Endothelial cell of umbilical vein (primary cell): Measurements from ENCODE around the gene SPAAR. TPM values are rescaled to one million over a fixed set of nuclear protein-coding genes. Genes with fewer than 3 reads are reported as not detected.

Source experiments
- BruUV-seq: library from RNA; stranded (reverse); fragments of 400-500 nt; replicated peaks from 2 replicates; lab custom pipeline; 2021; lab: Mats Ljungman, UMichigan
- CTCF ChIA-PET: fragments of 300-600, 350-600 bp; sonication (Branson Sonifier 250); formaldehyde crosslinking; loops from one replicate; lab custom pipeline; 2021; ENCODE audit warnings: antibody characterized with exemption, inconsistent platforms; lab: Charles Lee
- POLR2A ChIA-PET: fragments of 300-600, 350-600 bp; sonication (Branson Sonifier 250); formaldehyde crosslinking; loops from one replicate; lab custom pipeline; 2021; ENCODE audit warnings: antibody characterized with exemption, inconsistent platforms; lab: Charles Lee
- DNase-seq: peaks from one replicate; pipeline ENCODE4 v3.0.0-alpha.2; 2011; ENCODE audit warnings: low read depth, low spot score
- FAIRE-seq: peaks from 2 replicates; lab custom pipeline; 2011; peaks lifted over from hg19 to GRCh38; lab: Jason Lieb, UNC
- H2AFZ ChIP-seq: 2 replicates; pipeline ENCODE4 v1.6.0; 2012; ENCODE audit warnings: low read depth, low read length, control low read depth, inconsistent platforms
- H3K27ac ChIP-seq: 2 replicates; pipeline ENCODE4 v1.5.1; 2011; ENCODE audit warnings: low read depth, mild to moderate bottlenecking, control low read depth, low read length, moderate library complexity; ENCODE audit not compliant: insufficient read depth
- H3K27me3 ChIP-seq, 2 experiments: 2 replicates each; pipeline versions ENCODE4 v1.6.0 to v1.6.1; 2011; ENCODE audit warnings: low read length in 2 of 2, mixed read lengths in 1 of 2; ENCODE audit not compliant: control insufficient read depth in 2 of 2, insufficient read depth in 2 of 2
- H3K36me3 ChIP-seq, 2 experiments: 2 replicates in 1 of 2; 3 replicates in 1 of 2; pipeline ENCODE4 v1.5.1; 2011; ENCODE audit warnings: low read length in 2 of 2, mild to moderate bottlenecking in 1 of 2, moderate library complexity in 1 of 2; ENCODE audit not compliant: control insufficient read depth in 2 of 2, insufficient read depth in 2 of 2; ENCODE audit errors: extremely low read depth in 1 of 2
- H3K4me1 ChIP-seq: 3 replicates; pipeline ENCODE4 v1.5.1; 2011; ENCODE audit warnings: mild to moderate bottlenecking, low read length; ENCODE audit not compliant: control insufficient read depth, insufficient read depth; ENCODE audit errors: extremely low read depth
- H3K4me2 ChIP-seq: 2 replicates; pipeline ENCODE4 v1.6.1; 2011; ENCODE audit warnings: low read length, control low read depth, mixed read lengths; ENCODE audit not compliant: insufficient read depth
- H3K4me3 ChIP-seq, 3 experiments: fragments of 200-600 bp in 1 of 3; sonication (generic), shearing (Covaris generic) in 1 of 3; replicated peaks in 1 of 3; 2 replicates each; pipeline ENCODE4 v1.5.1; 2011 to 2016; ENCODE audit warnings: control low read depth in 3 of 3, low read length in 3 of 3, mild to moderate bottlenecking in 2 of 3, inconsistent platforms in 1 of 3, low read depth in 1 of 3, moderate library complexity in 1 of 3; ENCODE audit not compliant: insufficient read depth in 1 of 3
- H3K79me2 ChIP-seq: 2 replicates; pipeline ENCODE4 v1.6.0; 2012; ENCODE audit warnings: low read length, inconsistent platforms; ENCODE audit not compliant: control insufficient read depth, insufficient read depth
- H3K9ac ChIP-seq: replicated peaks from 2 replicates; pipeline ENCODE3; 2011; ENCODE audit warnings: low read length, control low read depth; ENCODE audit not compliant: insufficient read depth; ENCODE audit errors: extremely low read depth
- H3K9me1 ChIP-seq: replicated peaks from 3 replicates; pipeline ENCODE4 v1.6.0; 2011; ENCODE audit warnings: mild to moderate bottlenecking, low read length; ENCODE audit not compliant: control insufficient read depth, insufficient read depth; ENCODE audit errors: extremely low read depth
- H3K9me3 ChIP-seq: replicated peaks from 2 replicates; pipeline ENCODE4 v1.5.1; 2012; ENCODE audit warnings: low read length, inconsistent platforms; ENCODE audit not compliant: control insufficient read depth, insufficient read depth
- H4K20me1 ChIP-seq: replicated peaks from 2 replicates; pipeline ENCODE3; 2011; ENCODE audit warnings: mild to moderate bottlenecking, low read length; ENCODE audit not compliant: control insufficient read depth, insufficient read depth; ENCODE audit errors: extremely low read depth
- EZH2 ChIP-seq: IDR thresholded peaks from 2 replicates; pipeline ENCODE4 v1.6.1; 2012; ENCODE audit warnings: borderline replicate concordance, low read depth, mild to moderate bottlenecking, moderate library complexity, low read length, inconsistent platforms; ENCODE audit not compliant: severe bottlenecking
- JUN ChIP-seq: IDR thresholded peaks from 2 replicates; pipeline ENCODE4 v1.6.1; 2011; ENCODE audit warnings: borderline replicate concordance, low read depth; ENCODE audit not compliant: insufficient read length, insufficient read depth
- MYC ChIP-seq: IDR thresholded peaks from one replicate; pipeline ENCODE4 v1.6.1; 2011; ENCODE audit warnings: mild to moderate bottlenecking, low read depth, low read length
- POLR2A ChIP-seq: IDR thresholded peaks from 2 replicates; pipeline ENCODE4 v1.6.1; 2012; ENCODE audit warnings: low read depth, mild to moderate bottlenecking, control low read depth, low read length
- POLR2AphosphoS5 ChIP-seq: IDR thresholded peaks from 2 replicates; pipeline ENCODE4 v1.6.1; 2012; ENCODE audit warnings: low read depth, mild to moderate bottlenecking, control low read depth, low read length, moderate library complexity; ENCODE audit not compliant: insufficient read depth
- dilution Hi-C: fragments of 300-500 bp; cut with MboI; formaldehyde crosslinking; loops from one replicate; pipeline ENCODE4 v1.15.0; 2019; ENCODE audit warnings: low sequenced_read_pairs; ENCODE audit not compliant: extremely low pct_ligation_motif_present
- intact Hi-C: fragments of 100-400 bp; cut with micrococcal nuclease; formaldehyde crosslinking; loops from one replicate; pipeline ENCODE4 v1.10.0; 2022
- polyA plus RNA-seq, 4 experiments: library from polyadenylated mRNA; depleted of rRNA in 3 of 4; stranded (reverse) in 3 of 4; unstranded in 1 of 4; fragments of >200 nt; gene quantifications; 2 replicates each; pipeline versions ENCODE4 v1.2.1 to v1.2.3, GENCODE V29; 2011 to 2012; ENCODE audit warnings: missing spikeins in 1 of 4
- total RNA-seq: library from RNA; stranded (reverse); gene quantifications from 2 replicates; pipeline ENCODE4 v1.2.3, GENCODE V29; 2021

The SPAAR gene
- total and polyA plus RNA-seq, 2 donors (not counting 3 experiments of a cell fraction or from before 2014, with no cell fraction given), result 20.8 to 24.8 TPM

DNA sequence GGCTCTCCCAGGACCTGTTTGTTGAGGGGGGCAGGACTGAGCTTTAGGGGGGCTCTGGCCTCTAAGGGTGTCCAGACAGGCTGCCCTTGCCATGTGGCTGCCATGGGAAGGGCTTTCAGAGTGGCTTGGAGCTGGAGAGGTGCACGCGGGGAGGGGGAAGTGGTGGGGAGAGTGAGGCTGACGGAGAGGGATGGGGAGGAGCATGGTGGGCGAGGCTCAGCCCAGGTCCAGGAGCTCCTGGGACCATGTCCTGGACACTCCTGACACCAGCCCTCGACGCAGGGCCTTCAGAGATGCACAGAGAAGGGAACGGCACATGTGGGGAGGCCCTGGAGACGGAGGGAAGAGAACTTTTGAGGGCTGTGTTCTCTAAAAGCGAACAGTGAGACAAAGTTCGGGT is 2.4 kb downstream of the SPAAR start:
- Histone ChIP-seq H3K4me1 (peaks cover 60% of the 10 kb centered on the region), H3K9ac (peak overlapping the region; percentile 28), H3K27ac (peak overlapping the region; percentile 7), H3K4me3 (peak overlapping the region in 1 of 3 experiments; percentile 28), H3K4me2 (peak overlapping the region; percentile 63), H3K36me3 (no peaks in the 10 kb centered on the region), H3K9me3 (no peaks in the 10 kb centered on the region), H2AFZ (no peak overlapping the region), H3K9me1 (no peaks in the 10 kb centered on the region), H4K20me1 (no peaks in the 10 kb centered on the region), H3K27me3 (no peaks in the 10 kb centered on the region), H3K79me2 (peaks cover 36% of the 10 kb centered on the region)
- FAIRE-seq (no peak), DNase-seq (no peak)
- intact Hi-C loops (no loop called here), dilution Hi-C loops (no loop called here)
- BruUV-seq, result no TSS peak
- TF ChIP-seq JUN (no peak), EZH2 (no peak), MYC (no peak)
- CTCF ChIA-PET, result interaction anchor here (0.8 to 6.4 kb wide), 22 partner anchors 8 to 190 kb away, joined by 3 to 46 read pairs (median 5); partner anchors contain the start of genes FAM221B, HINT2, NPR2 and TMEM8B
- POLR2A ChIA-PET, result no interaction called here

DNA sequence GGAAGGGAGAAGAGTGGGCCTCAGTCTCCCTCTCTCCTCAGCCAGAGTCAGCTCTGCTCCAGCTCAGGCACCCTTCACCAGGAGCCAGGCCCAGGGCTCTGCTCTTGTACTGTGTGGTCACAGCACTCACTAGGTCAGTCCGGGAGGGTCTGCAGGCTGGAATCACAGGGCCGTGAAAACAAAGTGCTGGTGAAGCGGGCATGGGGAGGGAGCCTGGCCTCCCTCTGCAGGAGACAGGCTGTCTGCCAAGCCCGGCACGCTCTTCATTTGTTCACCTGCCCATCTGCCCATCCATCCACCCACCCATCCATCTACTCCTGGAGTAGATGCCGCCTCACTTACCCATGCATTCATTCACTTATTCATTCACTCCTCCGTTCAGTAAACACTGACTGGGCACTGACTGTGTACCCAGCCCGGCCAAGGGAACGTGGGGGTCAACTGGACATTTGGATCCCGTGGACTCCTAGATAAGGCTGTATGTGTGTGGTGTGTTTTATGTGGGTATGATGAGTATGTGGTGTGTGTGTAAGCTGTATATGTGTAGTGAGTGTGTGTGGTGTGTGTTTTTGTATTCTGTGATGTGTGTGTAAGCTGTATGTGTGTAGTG is 3.6 kb downstream of the SPAAR start:
- peak overlapping the region in 1 of 3 experiments; percentile 27 for H3K4me3 ChIP-seq
- H3K9me3 ChIP-seq, result no peaks in the 10 kb centered on the region
- peak; percentile 10 for TF ChIP-seq POLR2AphosphoS5
- no peak for TF ChIP-seq POLR2A
- H3K4me2 ChIP-seq, result peak overlapping the region; percentile 35
- CTCF ChIA-PET, result interaction anchor here (0.8 to 6.4 kb wide), 7 partner anchors 10 to 123 kb away, joined by 4 to 46 read pairs (median 22); no protein-coding TSS in a partner anchor
- no TSS peak for BruUV-seq
- no peaks in the 10 kb centered on the region for H3K36me3 ChIP-seq
- peaks cover 33% of the 10 kb centered on the region for H3K79me2 ChIP-seq
- DNase-seq (no peak), FAIRE-seq (no peak)
- H3K27ac ChIP-seq, result no peak overlapping the region
- intact Hi-C loops, result no loop called here
- POLR2A ChIA-PET, result no interaction called here
- H3K9ac ChIP-seq, result no peak overlapping the region
- dilution Hi-C loops, result no loop called here
- H2AFZ ChIP-seq, result no peak overlapping the region
- H3K27me3 ChIP-seq, result no peaks in the 10 kb centered on the region
- no peaks in the 10 kb centered on the region for H3K9me1 ChIP-seq
- no peaks in the 10 kb centered on the region for H4K20me1 ChIP-seq
- H3K4me1 ChIP-seq, result peaks cover 48% of the 10 kb centered on the region
